ENCODE data around the gene CLIC6. TPM values are rescaled to one million over a fixed set of nuclear protein-coding genes. Genes with fewer than 3 reads are reported as not detected.
A peak's percentile ranks its signal among the peaks of the same experiment; 100 is the strongest.

Gene CLIC6
- total RNA-seq, 1 experiment from 2014 or later: not detected

DNA sequence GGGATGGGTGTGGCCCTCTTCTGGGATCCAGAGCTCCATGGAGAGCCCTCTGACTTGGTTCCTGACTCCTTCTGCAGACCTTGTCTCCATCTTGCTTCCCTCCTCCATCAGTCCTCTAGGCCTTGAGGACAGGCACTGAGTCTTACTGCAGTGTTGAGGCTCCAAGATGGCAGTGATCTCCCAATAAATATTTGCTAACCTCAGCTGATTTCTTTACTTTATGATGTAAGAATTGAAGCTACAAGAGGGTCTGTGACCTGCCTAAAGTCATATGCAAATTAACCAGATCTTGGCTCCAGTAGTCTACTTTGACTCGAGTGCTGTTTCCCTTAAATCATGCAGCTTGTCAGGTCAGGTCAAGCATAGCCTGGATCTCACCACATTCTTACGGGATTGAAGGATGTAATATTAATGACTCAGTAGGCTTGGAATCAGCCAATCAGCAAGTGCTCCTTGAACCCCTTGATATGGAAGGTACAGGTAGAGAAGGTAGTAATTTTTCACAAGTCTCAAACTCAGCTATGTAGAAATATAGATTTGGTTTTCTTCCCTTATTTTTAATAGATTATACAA is 93.0 kb downstream of the CLIC6 start:
- BruUV-seq (replicated peaks): no TSS peak
- no peak overlapping the region for H3K27ac Mint-ChIP-seq (ENCODE audit: low read depth, unreplicated experiment)
- peak; percentile 6 for DNase-seq (ENCODE audit: unreplicated experiment)
- TF ChIP-seq CTCF (IDR thresholded peaks at IDR 0.05; ENCODE audit: unreplicated experiment): no peak
- intact Hi-C loops (cut with micrococcal nuclease): no loop called here
- H3K36me3 Mint-ChIP-seq (ENCODE audit: insufficient read depth, unreplicated experiment): no peaks in the 10 kb centered on the region
- no peaks in the 10 kb centered on the region for H3K27me3 Mint-ChIP-seq (ENCODE audit: insufficient read depth, unreplicated experiment)
- ChIA-PET CTCF (interaction anchor here (0.6 to 1.5 kb wide), 9 partner anchors 14 to 920 kb away, joined by 3 to 7 read pairs (median 4); no protein-coding TSS in a partner anchor), POLR2A (interaction anchor here (1.0 to 1.5 kb wide), 4 partner anchors 10 to 126 kb away, joined by 3 to 4 read pairs (median 3); no protein-coding TSS in a partner anchor)
- H3K4me3 Mint-ChIP-seq (ENCODE audit: unreplicated experiment): no peak overlapping the region
- H3K4me1 Mint-ChIP-seq (ENCODE audit: insufficient read depth, unreplicated experiment): no peaks in the 10 kb centered on the region
- no peaks in the 10 kb centered on the region for H3K9me3 Mint-ChIP-seq (ENCODE audit: unreplicated experiment)

DNA sequence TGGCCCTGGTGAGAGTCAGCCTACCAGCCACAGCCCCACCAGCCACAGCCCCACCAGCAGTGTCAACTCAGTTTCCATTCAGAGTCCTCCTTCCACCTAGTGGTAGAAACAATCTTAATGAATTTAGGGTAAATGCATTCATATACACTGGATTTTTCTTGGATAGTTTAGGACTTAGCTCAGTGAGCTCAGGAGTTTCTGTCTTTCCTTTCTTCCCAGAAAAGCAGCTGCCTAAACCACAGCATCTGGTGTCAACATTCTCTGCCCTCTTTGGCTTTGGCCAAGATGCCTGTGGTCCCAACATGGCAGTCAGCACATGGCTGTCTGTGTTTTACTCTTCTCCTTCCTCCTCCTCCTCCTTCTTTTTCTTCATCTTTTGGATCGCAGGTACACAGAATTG is 94.0 kb downstream of the CLIC6 start:
- DNase-seq (ENCODE audit: unreplicated experiment): no peak
- ChIA-PET POLR2A (interaction anchor here (1.0 to 1.5 kb wide), 3 partner anchors 9 to 125 kb away, joined by 3 to 4 read pairs (median 3); no protein-coding TSS in a partner anchor), CTCF (interaction anchor here (0.5 to 1.5 kb wide), 5 partner anchors 13 to 886 kb away, joined by 3 to 7 read pairs (median 3); no protein-coding TSS in a partner anchor)
- no peak for TF ChIP-seq CTCF (IDR thresholded peaks at IDR 0.05; ENCODE audit: unreplicated experiment)
- no peaks in the 10 kb centered on the region for H3K27me3 Mint-ChIP-seq (ENCODE audit: insufficient read depth, unreplicated experiment)
- H3K36me3 Mint-ChIP-seq (ENCODE audit: insufficient read depth, unreplicated experiment): no peaks in the 10 kb centered on the region
- H3K27ac Mint-ChIP-seq (ENCODE audit: low read depth, unreplicated experiment): no peak overlapping the region
- no peaks in the 10 kb centered on the region for H3K4me1 Mint-ChIP-seq (ENCODE audit: insufficient read depth, unreplicated experiment)
- no peak overlapping the region for H3K4me3 Mint-ChIP-seq (ENCODE audit: unreplicated experiment)
- no TSS peak for BruUV-seq (replicated peaks)
- no peaks in the 10 kb centered on the region for H3K9me3 Mint-ChIP-seq (ENCODE audit: unreplicated experiment)
- intact Hi-C loops (cut with micrococcal nuclease): no loop called here

DNA sequence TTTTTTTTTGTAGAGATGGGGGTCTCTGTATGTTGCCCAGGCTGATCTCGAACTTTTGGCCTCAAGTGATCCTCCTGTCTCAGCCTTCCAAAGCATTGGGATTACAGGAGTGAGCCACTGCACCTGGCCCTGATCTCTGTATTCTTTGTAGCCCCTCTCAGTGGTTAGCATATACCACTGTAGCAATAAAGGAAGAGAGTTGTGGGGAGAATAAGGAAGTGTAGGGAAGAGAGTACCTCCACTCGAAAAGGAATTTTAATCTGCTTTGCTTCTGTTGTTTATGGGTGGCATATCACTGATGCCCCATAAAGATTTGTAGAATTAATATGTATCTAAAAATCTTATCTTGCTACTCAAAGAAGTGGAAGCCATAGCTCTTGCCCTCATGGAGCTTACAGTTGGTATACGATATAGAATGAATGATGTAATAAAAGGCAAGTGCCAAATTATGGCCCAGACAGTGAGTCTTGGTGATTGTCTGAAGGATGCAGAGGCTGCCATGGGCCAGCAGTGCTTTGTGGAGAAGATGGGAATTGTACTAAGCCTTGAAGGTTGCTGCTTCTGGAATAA is 96.0 kb downstream of the CLIC6 start:
- no peak for TF ChIP-seq CTCF (IDR thresholded peaks at IDR 0.05; ENCODE audit: unreplicated experiment)
- no peaks in the 10 kb centered on the region for H3K9me3 Mint-ChIP-seq (ENCODE audit: unreplicated experiment)
- CTCF ChIA-PET: interaction anchor here (0.6 to 2.1 kb wide), 5 partner anchors 10 to 923 kb away, joined by 3 to 9 read pairs (median 6); no protein-coding TSS in a partner anchor
- BruUV-seq (replicated peaks): no TSS peak
- intact Hi-C loops (cut with micrococcal nuclease): no loop called here
- H3K4me3 Mint-ChIP-seq (ENCODE audit: unreplicated experiment): no peak overlapping the region
- no peaks in the 10 kb centered on the region for H3K36me3 Mint-ChIP-seq (ENCODE audit: insufficient read depth, unreplicated experiment)
- POLR2A ChIA-PET: interaction anchor here (0.6 kb wide), 1 partner anchor 1448 kb away, joined by 3 read pairs; no protein-coding TSS in a partner anchor
- H3K27ac Mint-ChIP-seq (ENCODE audit: low read depth, unreplicated experiment): no peak overlapping the region
- H3K4me1 Mint-ChIP-seq (ENCODE audit: insufficient read depth, unreplicated experiment): no peaks in the 10 kb centered on the region
- no peak for DNase-seq (ENCODE audit: unreplicated experiment)
- no peaks in the 10 kb centered on the region for H3K27me3 Mint-ChIP-seq (ENCODE audit: insufficient read depth, unreplicated experiment)

DNA sequence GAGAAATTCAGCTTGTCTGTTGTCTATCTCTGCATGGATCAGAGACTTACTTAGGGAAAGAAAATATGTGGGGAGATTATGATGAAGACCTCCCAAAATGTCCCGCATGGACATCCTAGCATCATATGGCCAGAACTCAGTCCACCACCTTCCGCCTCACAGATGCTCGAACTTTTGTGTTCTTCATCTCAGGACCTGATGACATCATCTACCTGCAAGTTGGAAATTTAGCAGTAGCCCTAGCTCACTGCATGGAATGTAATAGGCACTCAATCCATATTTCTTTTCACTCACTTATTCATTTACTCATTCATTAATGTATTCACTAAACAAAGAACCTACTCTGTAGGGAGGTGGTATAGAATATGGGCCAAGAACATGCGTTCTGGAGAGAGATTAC is 96.8 kb downstream of the CLIC6 start:
- ChIA-PET POLR2A (interaction anchor here (0.6 kb wide), 1 partner anchor 1449 kb away, joined by 3 read pairs; no protein-coding TSS in a partner anchor), CTCF (interaction anchor here (0.5 to 2.1 kb wide), 3 partner anchors 20 to 1094 kb away, joined by 3 to 9 read pairs (median 4); no protein-coding TSS in a partner anchor)
- H3K27ac Mint-ChIP-seq (ENCODE audit: low read depth, unreplicated experiment): no peak overlapping the region
- no peak for TF ChIP-seq CTCF (IDR thresholded peaks at IDR 0.05; ENCODE audit: unreplicated experiment)
- intact Hi-C loops (cut with micrococcal nuclease): no loop called here
- no peaks in the 10 kb centered on the region for H3K27me3 Mint-ChIP-seq (ENCODE audit: insufficient read depth, unreplicated experiment)
- H3K4me3 Mint-ChIP-seq (ENCODE audit: unreplicated experiment): no peak overlapping the region
- DNase-seq (ENCODE audit: unreplicated experiment): no peak
- BruUV-seq (replicated peaks): no TSS peak
- H3K9me3 Mint-ChIP-seq (ENCODE audit: unreplicated experiment): no peaks in the 10 kb centered on the region
- no peaks in the 10 kb centered on the region for H3K4me1 Mint-ChIP-seq (ENCODE audit: insufficient read depth, unreplicated experiment)
- H3K36me3 Mint-ChIP-seq (ENCODE audit: insufficient read depth, unreplicated experiment): no peaks in the 10 kb centered on the region

All from MCF 10A (cell line).